Panc1 (cell line): ENCODE results near the gene VPS41.

ENCODE experiments used
- POLR2AphosphoS5 ChIP-seq: IDR thresholded peaks from 2 replicates; pipeline ENCODE4 v1.6.1; 2012; ENCODE audit warnings: mild to moderate bottlenecking, low read depth, low read length, moderate library complexity
- TCF7L2 ChIP-seq: IDR thresholded peaks from 2 replicates; pipeline ENCODE4 v1.6.1; 2011; ENCODE audit warnings: mild to moderate bottlenecking, low read depth, low read length, inconsistent platforms
- TF ChIP-seq, protein P1 (sequence below): fragments of 450-650 bp; IDR thresholded peaks from 2 replicates; pipeline ENCODE4 v1.5.1; 2017; ENCODE audit warnings: mild to moderate bottlenecking
- TF ChIP-seq, protein P2 (sequence below), 2 experiments: IDR thresholded peaks; 2 replicates each; pipeline ENCODE4 v1.6.1; 2011 to 2012; ENCODE audit warnings: low read depth in 2 of 2, control low read depth in 1 of 2, low read length in 1 of 2, mild to moderate bottlenecking in 1 of 2, moderate library complexity in 1 of 2; ENCODE audit not compliant: insufficient read depth in 1 of 2

DNA sequence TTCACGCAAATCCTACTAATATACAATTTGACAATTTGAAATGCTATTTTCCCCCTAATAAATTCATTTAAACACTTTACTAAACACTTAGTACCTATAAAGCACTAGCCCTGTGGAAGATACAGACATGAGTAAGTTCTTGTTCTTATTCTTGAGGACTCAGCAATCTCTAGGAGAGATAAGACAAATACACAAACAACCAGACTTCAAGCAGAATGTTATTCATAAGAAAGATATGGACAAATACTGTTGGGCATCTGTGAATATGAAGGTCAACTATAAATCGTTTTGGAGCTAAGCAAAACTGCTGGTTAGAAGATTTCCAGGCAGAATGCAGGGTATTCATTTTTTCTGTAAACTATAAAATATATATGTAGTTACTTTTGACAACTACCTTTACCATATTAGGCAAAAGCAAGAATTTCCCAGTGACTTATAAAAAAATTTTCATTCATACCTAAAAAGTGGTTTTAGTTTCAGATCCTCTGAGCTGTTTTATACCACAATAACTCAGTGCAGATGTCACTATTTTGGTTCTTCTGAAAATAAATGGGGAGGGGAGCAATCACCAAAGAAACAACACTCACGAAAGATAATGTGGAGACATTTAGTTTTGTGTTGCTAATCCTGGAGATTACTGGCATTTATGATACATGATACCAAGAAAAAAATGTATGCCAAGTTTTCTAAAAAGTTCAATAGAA is 3.8 kb downstream of the VPS41 start:
- TF ChIP-seq, protein P1, sequence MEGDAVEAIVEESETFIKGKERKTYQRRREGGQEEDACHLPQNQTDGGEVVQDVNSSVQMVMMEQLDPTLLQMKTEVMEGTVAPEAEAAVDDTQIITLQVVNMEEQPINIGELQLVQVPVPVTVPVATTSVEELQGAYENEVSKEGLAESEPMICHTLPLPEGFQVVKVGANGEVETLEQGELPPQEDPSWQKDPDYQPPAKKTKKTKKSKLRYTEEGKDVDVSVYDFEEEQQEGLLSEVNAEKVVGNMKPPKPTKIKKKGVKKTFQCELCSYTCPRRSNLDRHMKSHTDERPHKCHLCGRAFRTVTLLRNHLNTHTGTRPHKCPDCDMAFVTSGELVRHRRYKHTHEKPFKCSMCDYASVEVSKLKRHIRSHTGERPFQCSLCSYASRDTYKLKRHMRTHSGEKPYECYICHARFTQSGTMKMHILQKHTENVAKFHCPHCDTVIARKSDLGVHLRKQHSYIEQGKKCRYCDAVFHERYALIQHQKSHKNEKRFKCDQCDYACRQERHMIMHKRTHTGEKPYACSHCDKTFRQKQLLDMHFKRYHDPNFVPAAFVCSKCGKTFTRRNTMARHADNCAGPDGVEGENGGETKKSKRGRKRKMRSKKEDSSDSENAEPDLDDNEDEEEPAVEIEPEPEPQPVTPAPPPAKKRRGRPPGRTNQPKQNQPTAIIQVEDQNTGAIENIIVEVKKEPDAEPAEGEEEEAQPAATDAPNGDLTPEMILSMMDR: no peak
- TF ChIP-seq, protein P2, sequence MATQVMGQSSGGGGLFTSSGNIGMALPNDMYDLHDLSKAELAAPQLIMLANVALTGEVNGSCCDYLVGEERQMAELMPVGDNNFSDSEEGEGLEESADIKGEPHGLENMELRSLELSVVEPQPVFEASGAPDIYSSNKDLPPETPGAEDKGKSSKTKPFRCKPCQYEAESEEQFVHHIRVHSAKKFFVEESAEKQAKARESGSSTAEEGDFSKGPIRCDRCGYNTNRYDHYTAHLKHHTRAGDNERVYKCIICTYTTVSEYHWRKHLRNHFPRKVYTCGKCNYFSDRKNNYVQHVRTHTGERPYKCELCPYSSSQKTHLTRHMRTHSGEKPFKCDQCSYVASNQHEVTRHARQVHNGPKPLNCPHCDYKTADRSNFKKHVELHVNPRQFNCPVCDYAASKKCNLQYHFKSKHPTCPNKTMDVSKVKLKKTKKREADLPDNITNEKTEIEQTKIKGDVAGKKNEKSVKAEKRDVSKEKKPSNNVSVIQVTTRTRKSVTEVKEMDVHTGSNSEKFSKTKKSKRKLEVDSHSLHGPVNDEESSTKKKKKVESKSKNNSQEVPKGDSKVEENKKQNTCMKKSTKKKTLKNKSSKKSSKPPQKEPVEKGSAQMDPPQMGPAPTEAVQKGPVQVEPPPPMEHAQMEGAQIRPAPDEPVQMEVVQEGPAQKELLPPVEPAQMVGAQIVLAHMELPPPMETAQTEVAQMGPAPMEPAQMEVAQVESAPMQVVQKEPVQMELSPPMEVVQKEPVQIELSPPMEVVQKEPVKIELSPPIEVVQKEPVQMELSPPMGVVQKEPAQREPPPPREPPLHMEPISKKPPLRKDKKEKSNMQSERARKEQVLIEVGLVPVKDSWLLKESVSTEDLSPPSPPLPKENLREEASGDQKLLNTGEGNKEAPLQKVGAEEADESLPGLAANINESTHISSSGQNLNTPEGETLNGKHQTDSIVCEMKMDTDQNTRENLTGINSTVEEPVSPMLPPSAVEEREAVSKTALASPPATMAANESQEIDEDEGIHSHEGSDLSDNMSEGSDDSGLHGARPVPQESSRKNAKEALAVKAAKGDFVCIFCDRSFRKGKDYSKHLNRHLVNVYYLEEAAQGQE (IDR thresholded peaks at IDR 0.05; ENCODE audit: insufficient read depth in 1 of 2, low read depth in 2 of 2, low read length in 1 of 2): no peak
- TF ChIP-seq POLR2AphosphoS5 (no peak), TCF7L2 (no peak)
